KMS-11 (cell line): ENCODE measurements around the gene SPRED2.

Experiments
- H2AFZ ChIP-seq: fragments of 200-600 bp; sonication (generic); 2 replicates; pipeline ENCODE4 v1.6.1; 2016; ENCODE audit warnings: antibody characterized with exemption, mixed run types, low read depth
- H3K27ac ChIP-seq: fragments of 200-600 bp; sonication (generic); 2 replicates; pipeline ENCODE4 v1.6.1; 2016; ENCODE audit warnings: mild to moderate bottlenecking, mixed run types
- H3K27me3 ChIP-seq: fragments of 200-600 bp; sonication (generic); 2 replicates; pipeline ENCODE4 v1.6.1; 2017; ENCODE audit warnings: mild to moderate bottlenecking, low read depth, mixed run types, moderate library complexity; ENCODE audit not compliant: insufficient read depth
- H3K36me3 ChIP-seq: fragments of 200-600 bp; sonication (generic); 2 replicates; pipeline ENCODE4 v1.6.1; 2017; ENCODE audit warnings: mild to moderate bottlenecking, mixed run types; ENCODE audit not compliant: insufficient read depth
- H3K4me1 ChIP-seq: fragments of 200-600 bp; sonication (generic); 2 replicates; pipeline ENCODE4 v1.6.1; 2016; ENCODE audit warnings: mild to moderate bottlenecking, low read depth, mixed run types; ENCODE audit not compliant: poor library complexity, severe bottlenecking
- H3K4me2 ChIP-seq: fragments of 200-600 bp; sonication (generic); 2 replicates; pipeline ENCODE4 v1.7.0; 2016; ENCODE audit warnings: mild to moderate bottlenecking, mixed run types
- H3K4me3 ChIP-seq: fragments of 200-600 bp; sonication (generic); IDR thresholded peaks from 2 replicates; pipeline ENCODE4 v1.6.1; 2017; ENCODE audit warnings: low read depth, low read length, mixed read lengths; ENCODE audit not compliant: insufficient read depth
- H3K79me2 ChIP-seq: fragments of 200-600 bp; sonication (generic); 2 replicates; pipeline ENCODE4 v1.6.1; 2016; ENCODE audit warnings: low read depth, mixed run types; ENCODE audit not compliant: insufficient read depth
- H3K9ac ChIP-seq: fragments of 200-600 bp; sonication (generic); 2 replicates; pipeline ENCODE4 v1.6.1; 2016; ENCODE audit warnings: mild to moderate bottlenecking, mixed run types
- H4K20me1 ChIP-seq: fragments of 200-600 bp; sonication (generic); 2 replicates; pipeline ENCODE4 v1.6.1; 2016; ENCODE audit warnings: mild to moderate bottlenecking, mixed run types; ENCODE audit not compliant: insufficient read depth
- CTCF ChIP-seq: fragments of 200-600 bp; sonication (generic); conservative IDR thresholded peaks from 2 replicates; pipeline ENCODE4 v1.6.1; 2017; ENCODE audit warnings: low read depth, mild to moderate bottlenecking, antibody characterized with exemption, low read length, moderate library complexity, mixed read lengths

The SPRED2 gene

GRCh38 chr2:65377556-65378192, 54.7 kb downstream of the SPRED2 start:
- no peak overlapping the region for H2AFZ ChIP-seq
- H3K27me3 ChIP-seq, result no peaks in the 10 kb centered on the region
- no peak overlapping the region for H3K4me2 ChIP-seq
- H3K4me1 ChIP-seq, result peaks cover 57% of the 10 kb centered on the region
- H3K79me2 ChIP-seq, result peaks cover 46% of the 10 kb centered on the region
- no peak overlapping the region for H3K4me3 ChIP-seq
- H3K9ac ChIP-seq, result no peak overlapping the region
- H3K36me3 ChIP-seq, result no peaks in the 10 kb centered on the region
- no peak for TF ChIP-seq CTCF
- H3K27ac ChIP-seq, result no peak overlapping the region
- no peaks in the 10 kb centered on the region for H4K20me1 ChIP-seq

GRCh38 chr2:65375723-65376122, 56.7 kb downstream of the SPRED2 start:
- H3K27ac ChIP-seq, result no peak overlapping the region
- H3K79me2 ChIP-seq, result peaks cover 51% of the 10 kb centered on the region
- H4K20me1 ChIP-seq, result no peaks in the 10 kb centered on the region
- no peak overlapping the region for H3K9ac ChIP-seq
- H3K4me1 ChIP-seq, result peaks cover 57% of the 10 kb centered on the region
- no peak overlapping the region for H3K4me3 ChIP-seq
- H3K4me2 ChIP-seq, result no peak overlapping the region
- H2AFZ ChIP-seq, result no peak overlapping the region
- no peaks in the 10 kb centered on the region for H3K36me3 ChIP-seq
- H3K27me3 ChIP-seq, result no peaks in the 10 kb centered on the region
- TF ChIP-seq CTCF, result no peak

GRCh38 chr2:65374999-65375398, 57.4 kb downstream of the SPRED2 start:
- Histone ChIP-seq H3K27ac (no peak overlapping the region), H3K27me3 (no peaks in the 10 kb centered on the region), H3K79me2 (peaks cover 52% of the 10 kb centered on the region; the same call in 1 of the 2 replicates)

GRCh38 chr2:65374575-65374974, 57.8 kb downstream of the SPRED2 start:
- Histone ChIP-seq H3K27me3 (no peaks in the 10 kb centered on the region), H3K4me1 (peaks cover 62% of the 10 kb centered on the region), H4K20me1 (no peaks in the 10 kb centered on the region), H3K27ac (no peak overlapping the region), H3K4me3 (no peak overlapping the region), H2AFZ (no peak overlapping the region), H3K36me3 (no peaks in the 10 kb centered on the region), H3K9ac (no peak overlapping the region), H3K4me2 (0 out of 2 replicates have a peak overlapping the region, but pooled peaks have one; percentile 1), H3K79me2 (peaks cover 54% of the 10 kb centered on the region; the same call in 1 of the 2 replicates)
- TF ChIP-seq CTCF, result no peak

More at GRCh38 chr2:65374999-65375398, 57.4 kb downstream of the SPRED2 start:
- H2AFZ ChIP-seq, result no peak overlapping the region
- H3K4me1 ChIP-seq, result peaks cover 58% of the 10 kb centered on the region
- H3K4me3 ChIP-seq, result no peak overlapping the region
- no peak for TF ChIP-seq CTCF
- 0 out of 2 replicates have a peak overlapping the region, but pooled peaks have one; percentile 1 for H3K4me2 ChIP-seq
- no peaks in the 10 kb centered on the region for H3K36me3 ChIP-seq
- H3K9ac ChIP-seq, result no peak overlapping the region
- no peaks in the 10 kb centered on the region for H4K20me1 ChIP-seq
